ENCODE measurements around the gene MAGED1.

The MAGED1 gene

DNA sequence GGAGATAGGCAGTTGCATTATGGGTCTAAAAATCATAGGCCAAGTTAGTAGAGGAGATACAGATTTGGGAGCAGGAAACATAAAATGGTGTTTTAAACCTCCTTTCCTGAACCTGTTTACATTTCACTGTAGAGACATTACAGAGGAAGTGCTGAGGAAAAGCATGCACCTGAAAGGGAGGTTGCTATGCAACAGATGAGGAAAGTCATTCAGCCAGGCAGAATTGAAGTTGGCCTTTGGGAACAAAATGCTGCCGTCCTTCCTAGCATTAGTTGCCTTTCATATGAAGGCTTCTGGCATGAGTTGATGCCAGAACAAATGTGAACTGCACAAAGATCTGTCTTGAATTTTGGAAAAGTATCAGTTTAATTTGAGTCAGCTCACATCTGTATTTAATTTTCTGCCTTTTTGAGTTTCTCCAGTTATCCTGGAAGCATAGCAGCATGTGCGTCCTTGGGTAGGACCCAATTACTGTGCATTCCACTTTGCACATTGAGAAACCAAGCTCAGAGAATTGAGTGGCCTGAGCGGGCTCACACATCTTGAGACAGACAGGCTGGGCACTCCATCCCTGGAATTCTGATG lies 38.2 kb downstream of the MAGED1 start:
- Histone ChIP-seq H3K4me3 (ENCODE audit: low read depth in 1 of 5, low read length in 5 of 5) (no peak overlapping the region), H3K27me3 (ENCODE audit: control insufficient read depth in 5 of 5, insufficient read depth in 4 of 5, low read length in 5 of 5) (peaks cover 0 to 12% (median 4%) of the 10 kb centered on the region in 5 donors), H3K9ac (ENCODE audit: low read length in 5 of 5) (no peak overlapping the region), H3K36me3 (ENCODE audit: control insufficient read depth in 5 of 5, insufficient read depth in 5 of 5, low read length in 5 of 5) (no peaks in the 10 kb centered on the region), H3K4me1 (ENCODE audit: control insufficient read depth in 5 of 5, insufficient read depth in 5 of 5, low read length in 5 of 5) (no peaks in the 10 kb centered on the region), H3K27ac (ENCODE audit: low read depth, low read length) (no peak overlapping the region), H3K9me3 (ENCODE audit: control insufficient read depth in 5 of 5, low read length in 5 of 5) (peaks cover 0 to 4% (median 0%) of the 10 kb centered on the region in 5 donors)

Data from subcutaneous abdominal adipose tissue (tissue), 5 donors.